ENCODE data around the gene DBR1. TPM values are rescaled to one million over a fixed set of nuclear protein-coding genes. Genes with fewer than 3 reads are reported as not detected.

DBR1 gene
- total and polyA plus RNA-seq, 2 experiments from 2014 or later: 12.3 to 16.9 TPM

DNA sequence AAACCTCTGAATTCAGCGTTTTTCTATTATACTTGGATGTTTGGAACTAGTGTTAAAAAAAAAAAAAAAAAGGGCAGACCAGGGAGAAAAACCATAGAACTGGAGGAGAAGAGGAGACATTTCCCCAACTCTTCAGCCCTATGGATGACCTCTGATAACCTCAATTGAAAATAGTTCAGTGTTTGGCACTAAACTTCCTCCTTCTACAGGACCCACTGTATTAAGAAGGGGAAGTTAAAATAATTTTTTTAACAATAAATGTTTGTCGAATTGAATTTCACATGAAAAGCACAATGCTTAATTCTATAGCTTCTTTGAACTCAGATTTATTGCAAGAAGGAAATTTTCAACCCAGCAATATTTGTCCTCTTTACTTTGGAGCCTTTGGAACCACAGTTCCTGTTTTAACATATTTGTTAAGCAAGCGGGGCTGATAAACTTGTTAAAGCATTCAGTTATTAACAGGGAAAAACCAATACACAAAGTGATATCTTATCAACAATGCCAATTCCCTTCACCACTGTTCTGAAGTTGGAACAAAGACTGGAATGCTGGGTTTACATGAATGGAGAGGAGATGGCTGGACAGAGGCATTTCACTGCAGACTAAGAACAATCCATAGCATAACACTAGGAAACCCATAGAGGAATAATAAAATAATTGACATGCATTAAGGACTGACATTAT, 39.4 kb downstream of the DBR1 start:
- no peak overlapping the region for H3K27ac ChIP-seq
- in situ Hi-C loops (cut with MboI): no loop called here
- H3K36me3 ChIP-seq (ENCODE audit: low read depth): no peaks in the 10 kb centered on the region
- no peak overlapping the region for H2AFZ ChIP-seq
- DNase-seq: no peak
- H3K9ac ChIP-seq: no peak overlapping the region
- H3K4me3 ChIP-seq: no peak overlapping the region
- H3F3A ChIP-seq (ENCODE audit: insufficient read depth): no peaks in the 10 kb centered on the region
- no peak for TF ChIP-seq EZH2phosphoT487 (IDR thresholded peaks at IDR 0.05; ENCODE audit: insufficient read depth, low read depth)
- no peaks in the 10 kb centered on the region for H3K27me3 ChIP-seq (replicated peaks; ENCODE audit: insufficient read depth)
- H3K4me2 ChIP-seq (ENCODE audit: unreplicated experiment): no peak overlapping the region
- 74% methylated on average over 3 of the region's 3 CpGs for WGBS, 2 experiments (ENCODE audit: low coverage in 1 of 2, low lambda C conversion rate in 2 of 2, missing lambda C conversion rate in 2 of 2)
- no peaks in the 10 kb centered on the region for H3K9me3 ChIP-seq (ENCODE audit: low read depth)
- H4K20me1 ChIP-seq (ENCODE audit: insufficient read depth): no peaks in the 10 kb centered on the region
- H3K4me1 ChIP-seq (ENCODE audit: insufficient read depth): no peaks in the 10 kb centered on the region
- no peaks in the 10 kb centered on the region for H3K79me2 ChIP-seq (ENCODE audit: insufficient read depth)
- no peaks in the 10 kb centered on the region for H3K9me2 ChIP-seq (ENCODE audit: insufficient read depth)

DNA sequence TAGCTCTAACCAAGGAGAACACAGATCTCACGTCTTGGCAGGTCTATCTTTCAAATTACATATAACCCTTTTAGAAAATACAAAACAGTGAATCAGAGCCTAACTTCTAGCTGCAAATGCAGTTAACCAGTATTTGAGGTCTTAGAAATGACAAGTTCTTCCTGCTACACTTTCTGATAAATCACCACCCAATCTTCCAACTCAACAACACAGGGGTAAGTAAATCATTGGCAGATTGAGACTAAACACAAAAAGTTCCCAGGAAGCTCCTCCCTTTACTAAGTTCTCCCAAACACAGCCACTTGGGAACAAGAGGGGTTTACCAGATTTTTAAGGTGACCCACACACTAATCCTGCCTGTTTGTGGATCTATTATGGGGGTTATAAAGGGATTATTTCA, 42.5 kb downstream of the DBR1 start, which contains the start of gene A4GNT:
A4GNT (minus strand) TSS at position 152 of the 400 bp plus-strand sequence. CDS start 1,134 bp downstream, outside the sequence.
- Histone ChIP-seq H3K4me1 (ENCODE audit: insufficient read depth) (0 out of 2 replicates have a peak, but pooled peaks cover 6% of the 10 kb centered on the region), H3K4me2 (ENCODE audit: unreplicated experiment) (no peak within 1 kb of the TSS), H3K79me2 (ENCODE audit: insufficient read depth) (no peaks in the 10 kb centered on the region), H2AFZ (no peak within 1 kb of the TSS), H3K27me3 (replicated peaks; ENCODE audit: insufficient read depth) (no peaks in the 10 kb centered on the region), H3K9me2 (ENCODE audit: insufficient read depth) (no peaks in the 10 kb centered on the region), H3F3A (ENCODE audit: insufficient read depth) (no peaks in the 10 kb centered on the region), H3K9ac (no peak within 1 kb of the TSS), H4K20me1 (ENCODE audit: insufficient read depth) (no peaks in the 10 kb centered on the region), H3K27ac (no peak within 1 kb of the TSS), H3K36me3 (ENCODE audit: low read depth) (no peaks in the 10 kb centered on the region), H3K4me3 (no peak within 1 kb of the TSS), H3K9me3 (ENCODE audit: low read depth) (no peaks in the 10 kb centered on the region)
- TF ChIP-seq EZH2 (IDR thresholded peaks at IDR 0.05; ENCODE audit: insufficient read depth, poor library complexity, severe bottlenecking) (no peak), EZH2phosphoT487 (IDR thresholded peaks at IDR 0.05; ENCODE audit: insufficient read depth, low read depth) (no peak)
- in situ Hi-C loops (cut with MboI): no loop called here
- 39 to 42% methylated on average over 1 of the region's 1 CpG for WGBS, 2 experiments (ENCODE audit: low coverage in 1 of 2, low lambda C conversion rate in 2 of 2, missing lambda C conversion rate in 2 of 2)
- DNase-seq: no peak

DNA sequence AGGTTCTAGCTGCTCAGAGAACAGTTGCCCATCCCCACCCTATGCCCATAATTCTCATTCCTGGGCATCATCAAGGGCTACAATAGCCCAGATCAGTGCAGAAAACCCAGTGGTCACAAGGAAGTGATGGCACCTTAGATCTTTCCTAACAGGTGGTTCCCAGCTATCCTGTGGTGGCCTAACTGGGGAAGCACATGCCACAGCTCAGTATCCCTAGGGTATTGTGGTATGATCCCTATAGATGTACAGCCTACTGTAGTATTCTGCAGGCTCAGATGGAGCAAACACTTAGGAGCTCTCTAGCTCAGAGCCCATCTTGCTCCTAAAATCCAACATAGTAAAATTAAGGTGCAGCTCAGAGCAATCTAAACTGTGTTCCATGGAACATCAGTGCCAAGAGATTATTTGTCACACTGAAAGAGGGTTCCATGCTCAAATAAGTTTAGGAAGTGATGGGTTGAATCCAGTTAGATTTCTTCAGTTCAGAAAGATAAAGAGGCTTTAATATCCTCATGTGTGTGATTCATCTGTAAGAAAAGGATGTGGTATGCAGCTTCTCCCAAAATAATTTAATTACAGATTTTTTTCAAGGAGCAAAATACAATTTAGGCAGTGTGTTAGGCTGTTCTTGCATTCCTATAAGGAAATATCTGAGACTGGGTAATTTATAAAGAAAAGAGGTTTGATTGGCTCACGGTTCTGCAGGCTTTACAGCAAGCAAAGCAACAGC, 46.9 kb downstream of the DBR1 start:
- no peaks in the 10 kb centered on the region for H3K9me3 ChIP-seq (ENCODE audit: low read depth)
- no peaks in the 10 kb centered on the region for H3K36me3 ChIP-seq (ENCODE audit: low read depth)
- H3K27ac ChIP-seq: no peak overlapping the region
- no peaks in the 10 kb centered on the region for H3K9me2 ChIP-seq (ENCODE audit: insufficient read depth)
- in situ Hi-C loops (cut with MboI): no loop called here
- H2AFZ ChIP-seq: no peak overlapping the region
- no peak overlapping the region for H3K4me3 ChIP-seq
- no peak overlapping the region for H3K9ac ChIP-seq
- 90% methylated on average over 1 of the region's 1 CpG for WGBS, 2 experiments (ENCODE audit: low coverage in 1 of 2, low lambda C conversion rate in 2 of 2, missing lambda C conversion rate in 2 of 2)
- H3K27me3 ChIP-seq (replicated peaks; ENCODE audit: insufficient read depth): no peaks in the 10 kb centered on the region
- peaks cover 23% of the 10 kb centered on the region for H3K4me1 ChIP-seq (ENCODE audit: insufficient read depth)
- H3F3A ChIP-seq (ENCODE audit: insufficient read depth): peaks cover 26% of the 10 kb centered on the region
- no peak for TF ChIP-seq EZH2 (IDR thresholded peaks at IDR 0.05; ENCODE audit: insufficient read depth, poor library complexity, severe bottlenecking)
- TF ChIP-seq EZH2phosphoT487 (IDR thresholded peaks at IDR 0.05; ENCODE audit: insufficient read depth, low read depth): no peak
- H3K79me2 ChIP-seq (ENCODE audit: insufficient read depth): no peaks in the 10 kb centered on the region
- no peak overlapping the region for H3K4me2 ChIP-seq (ENCODE audit: unreplicated experiment)
- H4K20me1 ChIP-seq (ENCODE audit: insufficient read depth): no peaks in the 10 kb centered on the region
- DNase-seq: peak; percentile 12

DNA sequence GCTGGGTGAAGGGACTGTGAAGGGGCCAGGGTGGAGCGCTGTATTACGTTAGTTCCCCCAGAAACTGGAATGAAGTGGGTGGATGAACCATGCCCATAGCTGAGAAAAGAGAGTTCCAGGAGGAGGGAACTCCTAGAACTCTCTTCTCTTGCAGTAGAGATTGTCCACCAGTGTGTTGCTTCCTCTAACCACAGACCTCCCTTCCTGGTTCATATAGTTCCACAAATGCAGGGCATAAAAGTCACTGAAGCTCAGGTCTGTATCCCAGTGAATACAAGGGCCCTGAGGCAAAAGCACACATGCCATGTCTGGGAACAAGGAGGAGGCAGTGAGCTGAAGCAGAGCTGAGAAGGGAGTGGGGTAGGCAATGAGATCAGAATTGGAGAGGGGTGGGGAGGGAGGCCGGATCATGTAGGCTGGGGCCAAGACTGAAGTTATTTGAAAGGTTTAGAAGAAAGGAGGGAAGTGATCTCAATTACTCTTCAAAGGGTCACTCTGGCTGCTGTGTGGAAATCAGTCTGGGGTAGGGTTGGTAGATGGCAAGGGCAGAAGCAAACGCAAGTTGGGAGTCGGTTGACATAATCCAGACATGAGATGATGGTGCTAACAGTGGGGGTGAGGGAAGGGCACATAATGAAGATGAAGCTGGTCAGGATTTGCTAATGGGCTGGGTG, 49.0 kb downstream of the DBR1 start:
- peak overlapping the region; percentile 75 for H2AFZ ChIP-seq
- in situ Hi-C loops (cut with MboI): no loop called here
- peak overlapping the region; percentile 96 for H3K4me2 ChIP-seq (ENCODE audit: unreplicated experiment)
- no peaks in the 10 kb centered on the region for H3K9me2 ChIP-seq (ENCODE audit: insufficient read depth)
- WGBS, 2 experiments (ENCODE audit: low coverage in 1 of 2, low lambda C conversion rate in 2 of 2, missing lambda C conversion rate in 2 of 2): 2 to 5% methylated on average over 5 of the region's 5 CpGs
- H3F3A ChIP-seq (ENCODE audit: insufficient read depth): peaks cover 26% of the 10 kb centered on the region
- TF ChIP-seq EZH2 (IDR thresholded peaks at IDR 0.05; ENCODE audit: insufficient read depth, poor library complexity, severe bottlenecking) (no peak), EZH2phosphoT487 (IDR thresholded peaks at IDR 0.05; ENCODE audit: insufficient read depth, low read depth) (no peak)
- H3K79me2 ChIP-seq (ENCODE audit: insufficient read depth): no peaks in the 10 kb centered on the region
- peak overlapping the region; percentile 96 for H3K27ac ChIP-seq
- peak; percentile 85 for DNase-seq
- H3K27me3 ChIP-seq (replicated peaks; ENCODE audit: insufficient read depth): no peaks in the 10 kb centered on the region
- H3K9ac ChIP-seq: peak overlapping the region; percentile 80
- no peaks in the 10 kb centered on the region for H3K9me3 ChIP-seq (ENCODE audit: low read depth)
- H3K4me1 ChIP-seq (ENCODE audit: insufficient read depth): peaks cover 23% of the 10 kb centered on the region
- peak overlapping the region; percentile 65 for H3K4me3 ChIP-seq
- no peaks in the 10 kb centered on the region for H4K20me1 ChIP-seq (ENCODE audit: insufficient read depth)
- no peaks in the 10 kb centered on the region for H3K36me3 ChIP-seq (ENCODE audit: low read depth)
